ENCODE results near the gene RTEL1. TPM values are rescaled to one million over a fixed set of nuclear protein-coding genes. Genes with fewer than 3 reads are reported as not detected.

The RTEL1 gene
- total RNA-seq, 2 experiments from 2014 or later: 43.9 to 44.8 TPM

GRCh38 chr20:63744574-63745423, 86.7 kb downstream of the RTEL1 start:
- H3K4me1 Mint-ChIP-seq: peaks cover 3% of the 10 kb centered on the region
- H3K27me3 Mint-ChIP-seq: no peaks in the 10 kb centered on the region
- H3K4me3 Mint-ChIP-seq: no peak overlapping the region
- H3K27ac Mint-ChIP-seq: no peak overlapping the region
- no peaks in the 10 kb centered on the region for H3K9me3 Mint-ChIP-seq
- no peaks in the 10 kb centered on the region for H3K36me3 Mint-ChIP-seq
- DNase-seq: no peak

DNA sequence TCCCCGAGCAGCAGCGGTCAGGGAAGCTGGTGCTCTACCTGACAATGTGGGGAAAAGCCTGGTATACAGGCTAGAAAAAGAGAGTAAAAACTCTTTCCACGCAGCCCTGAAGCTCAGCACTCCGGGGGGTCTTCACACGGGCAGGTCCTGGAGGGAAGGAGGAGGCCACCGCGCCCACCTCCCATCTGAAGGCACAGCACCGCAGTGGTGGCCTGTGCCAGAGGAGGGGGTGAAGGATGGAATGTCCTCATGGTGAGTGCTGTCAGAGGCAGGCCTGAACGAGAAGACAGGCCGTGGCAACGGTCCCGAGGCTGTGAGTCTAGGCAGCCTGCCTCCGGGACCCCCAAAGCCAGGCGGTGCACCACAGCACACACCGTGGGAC, 87.3 kb downstream of the RTEL1 start:
- Mint-ChIP-seq H3K9me3 (no peaks in the 10 kb centered on the region), H3K36me3 (no peaks in the 10 kb centered on the region), H3K27me3 (no peaks in the 10 kb centered on the region), H3K4me3 (no peak overlapping the region), H3K4me1 (peaks cover 4% of the 10 kb centered on the region), H3K27ac (no peak overlapping the region)
- DNase-seq: no peak

Other genes with a start within 250 kb of the RTEL1 start
- gene KCNQ2, start 185.7 kb upstream of the RTEL1 start, total RNA-seq: under 1 TPM in 1 of 2 experiments, not detected in 1; 0.19 TPM
- gene EEF1A2, start 159.2 kb upstream of the RTEL1 start, total RNA-seq: under 1 TPM in 1 of 2 experiments, not detected in 1; 0.27 TPM
- 100 to 1,000 TPM; 128 to 136 TPM for gene PPDPF, start 137.5 kb upstream of the RTEL1 start, total RNA-seq
- gene PTK6, start 120.9 kb upstream of the RTEL1 start, total RNA-seq: under 1 TPM; 0.16 to 0.26 TPM
- gene SRMS, start 110.6 kb upstream of the RTEL1 start, total RNA-seq: not detected
- under 1 TPM; 0.10 to 0.20 TPM for gene FNDC11, start 104.2 kb upstream of the RTEL1 start, total RNA-seq
- 10 to 100 TPM; 22.2 to 22.6 TPM for gene HELZ2, start 84.1 kb upstream of the RTEL1 start, total RNA-seq
- 10 to 100 TPM; 13.8 to 14.6 TPM for gene GMEB2, start 31.2 kb upstream of the RTEL1 start, total RNA-seq
- gene STMN3, start 4.9 kb upstream of the RTEL1 start, total RNA-seq: 10 to 100 TPM; 10.2 to 11.7 TPM
- not detected for gene TNFRSF6B, start 38.3 kb downstream of the RTEL1 start, total RNA-seq
- 10 to 100 TPM; 49.5 to 50.1 TPM for gene ARFRP1, start 49.7 kb downstream of the RTEL1 start, total RNA-seq
- 10 to 100 TPM; 22.0 to 22.1 TPM for gene ZGPAT, start 49.7 kb downstream of the RTEL1 start, total RNA-seq
- 10 to 100 TPM in 1 of 2 experiments, 1 to 10 TPM in 1; 9.3 to 12.2 TPM for gene LIME1, start 78.4 kb downstream of the RTEL1 start, total RNA-seq
- 10 to 100 TPM; 25.7 to 29.3 TPM for gene SLC2A4RG, start 81.5 kb downstream of the RTEL1 start, total RNA-seq
- gene ZBTB46, start 173.0 kb downstream of the RTEL1 start, total RNA-seq: under 1 TPM in 1 of 2 experiments, not detected in 1; 0.04 TPM
- gene ABHD16B, start 203.2 kb downstream of the RTEL1 start, total RNA-seq: not detected
- 10 to 100 TPM; 58.6 to 58.9 TPM for gene TPD52L2, start 207.0 kb downstream of the RTEL1 start, total RNA-seq
- gene DNAJC5, start 236.8 kb downstream of the RTEL1 start, total RNA-seq: 10 to 100 TPM; 32.1 to 32.9 TPM